Endodermal cell (in vitro differentiated cells): Measurements from ENCODE around the gene KRTAP22-1. TPM values are rescaled to one million over a fixed set of nuclear protein-coding genes. Genes with fewer than 3 reads are reported as not detected.

Experiments used
- DNase-seq: peaks from one replicate; pipeline ENCODE4 v3.0.0-alpha.2; 2017
- H3K27ac ChIP-seq: 2 replicates; pipeline ENCODE4 v1.5.1; 2013; ENCODE audit warnings: mild to moderate bottlenecking, low read depth, low read length, moderate library complexity
- H3K27me3 ChIP-seq: 2 replicates; pipeline ENCODE4 v1.6.1; 2013; ENCODE audit warnings: mild to moderate bottlenecking, low read length, moderate library complexity; ENCODE audit not compliant: insufficient read depth, control insufficient read depth, poor library complexity, severe bottlenecking
- H3K36me3 ChIP-seq: 2 replicates; pipeline ENCODE4 v1.7.0; 2013; ENCODE audit warnings: mild to moderate bottlenecking, low read length, moderate library complexity; ENCODE audit not compliant: control insufficient read depth, insufficient read depth
- H3K4me1 ChIP-seq: one replicate; pipeline ENCODE4 v1.7.0; 2013; ENCODE audit warnings: low read length; ENCODE audit not compliant: control insufficient read depth, insufficient read depth
- H3K4me3 ChIP-seq: 2 replicates; pipeline ENCODE4 v1.5.1; 2013; ENCODE audit warnings: mild to moderate bottlenecking, low read length, moderate library complexity
- H3K9ac ChIP-seq: 2 replicates; pipeline ENCODE4 v1.6.1; 2013; ENCODE audit warnings: mild to moderate bottlenecking, low read length, moderate library complexity; ENCODE audit not compliant: poor library complexity, severe bottlenecking; ENCODE audit errors: extremely low read depth
- H3K9me3 ChIP-seq: 2 replicates; pipeline ENCODE4 v1.6.1; 2013; ENCODE audit warnings: mild to moderate bottlenecking, low read length, moderate library complexity; ENCODE audit not compliant: control insufficient read depth
- H3K27ac Mint-ChIP-seq: 2 replicates; pipeline ENCODE4 v1.8.0; 2020; ENCODE audit warnings: mixed read lengths
- H3K27me3 Mint-ChIP-seq: 2 replicates; pipeline ENCODE4 v1.8.0; 2021; ENCODE audit warnings: mild to moderate bottlenecking, mixed read lengths; ENCODE audit not compliant: insufficient read depth
- H3K36me3 Mint-ChIP-seq: 2 replicates; pipeline ENCODE4 v1.8.0; 2020; ENCODE audit warnings: low read depth, mixed read lengths
- H3K4me1 Mint-ChIP-seq: 2 replicates; pipeline ENCODE4 v1.8.0; 2020; ENCODE audit warnings: mixed read lengths
- H3K4me3 Mint-ChIP-seq: 2 replicates; pipeline ENCODE4 v1.8.0; 2020; ENCODE audit warnings: mild to moderate bottlenecking, moderate library complexity, mixed read lengths
- H3K9me3 Mint-ChIP-seq: 2 replicates; pipeline ENCODE4 v1.8.0; 2020; ENCODE audit warnings: mild to moderate bottlenecking, mixed read lengths
- WGBS, 2 experiments: methylation state at CpG; one replicate each; pipeline versions ENCODE4 v1.1.5 to v1.1.7; 2013; ENCODE audit warnings: missing lambda C conversion rate in 2 of 2, mixed read lengths in 1 of 2; ENCODE audit not compliant: insufficient coverage in 1 of 2, insufficient read length in 1 of 2; 5-methylcytosine and 5-hydroxymethylcytosine counted together
- total RNA-seq, 2 donors: library from RNA; stranded (reverse); fragmentation: NEBNext Ultra II Directional in 1 of 2; extraction: Animal tissue kit (Norgen Biotek cat#: 25700) in 1 of 2; gene quantifications; 2 replicates in 1 of 2; 3 replicates in 1 of 2; pipeline ENCODE4 v1.2.1, GENCODE V29; 2021
- TF ChIP-seq, protein P1 (sequence below): fragments of 200-600 bp; sonication (generic); conservative IDR thresholded peaks from 2 replicates; pipeline ENCODE4 v1.5.0; 2021; ENCODE audit warnings: antibody characterized with exemption, mild to moderate bottlenecking

KRTAP22-1 gene
- total RNA-seq, 2 donors from 2014 or later, result not detected

DNA sequence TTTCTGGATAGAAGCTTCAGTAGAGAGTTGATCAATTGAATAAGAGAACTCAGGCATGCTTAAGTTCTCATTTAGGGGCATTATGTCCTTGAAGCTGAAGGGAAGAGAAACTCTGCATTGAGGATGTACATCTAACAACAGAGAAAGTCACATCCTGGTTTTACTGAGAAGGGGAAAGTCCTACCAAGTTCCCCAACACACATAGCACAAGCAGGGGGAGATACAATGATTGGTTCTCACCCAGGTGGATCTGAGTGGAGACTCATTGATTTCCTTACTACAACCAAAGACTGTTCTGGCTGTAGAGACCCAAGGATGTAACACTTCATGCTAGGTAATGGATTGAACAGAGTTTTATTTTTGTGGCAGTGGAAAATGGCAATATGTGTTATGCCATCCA, 14.3 kb downstream of the KRTAP22-1 start:
- TF ChIP-seq, protein P1, sequence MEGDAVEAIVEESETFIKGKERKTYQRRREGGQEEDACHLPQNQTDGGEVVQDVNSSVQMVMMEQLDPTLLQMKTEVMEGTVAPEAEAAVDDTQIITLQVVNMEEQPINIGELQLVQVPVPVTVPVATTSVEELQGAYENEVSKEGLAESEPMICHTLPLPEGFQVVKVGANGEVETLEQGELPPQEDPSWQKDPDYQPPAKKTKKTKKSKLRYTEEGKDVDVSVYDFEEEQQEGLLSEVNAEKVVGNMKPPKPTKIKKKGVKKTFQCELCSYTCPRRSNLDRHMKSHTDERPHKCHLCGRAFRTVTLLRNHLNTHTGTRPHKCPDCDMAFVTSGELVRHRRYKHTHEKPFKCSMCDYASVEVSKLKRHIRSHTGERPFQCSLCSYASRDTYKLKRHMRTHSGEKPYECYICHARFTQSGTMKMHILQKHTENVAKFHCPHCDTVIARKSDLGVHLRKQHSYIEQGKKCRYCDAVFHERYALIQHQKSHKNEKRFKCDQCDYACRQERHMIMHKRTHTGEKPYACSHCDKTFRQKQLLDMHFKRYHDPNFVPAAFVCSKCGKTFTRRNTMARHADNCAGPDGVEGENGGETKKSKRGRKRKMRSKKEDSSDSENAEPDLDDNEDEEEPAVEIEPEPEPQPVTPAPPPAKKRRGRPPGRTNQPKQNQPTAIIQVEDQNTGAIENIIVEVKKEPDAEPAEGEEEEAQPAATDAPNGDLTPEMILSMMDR, result no peak
- Histone ChIP-seq H3K9ac (no peak overlapping the region), H3K36me3 (no peaks in the 10 kb centered on the region), H3K27ac (no peak overlapping the region), H3K9me3 (no peaks in the 10 kb centered on the region), H3K4me1 (no peaks in the 10 kb centered on the region), H3K4me3 (no peak overlapping the region), H3K27me3 (no peaks in the 10 kb centered on the region)
- Mint-ChIP-seq H3K9me3 (peaks cover 37% of the 10 kb centered on the region), H3K27ac (no peak overlapping the region), H3K27me3 (no peaks in the 10 kb centered on the region), H3K36me3 (no peaks in the 10 kb centered on the region), H3K4me1 (no peaks in the 10 kb centered on the region), H3K4me3 (no peak overlapping the region)
- no peak for DNase-seq

DNA sequence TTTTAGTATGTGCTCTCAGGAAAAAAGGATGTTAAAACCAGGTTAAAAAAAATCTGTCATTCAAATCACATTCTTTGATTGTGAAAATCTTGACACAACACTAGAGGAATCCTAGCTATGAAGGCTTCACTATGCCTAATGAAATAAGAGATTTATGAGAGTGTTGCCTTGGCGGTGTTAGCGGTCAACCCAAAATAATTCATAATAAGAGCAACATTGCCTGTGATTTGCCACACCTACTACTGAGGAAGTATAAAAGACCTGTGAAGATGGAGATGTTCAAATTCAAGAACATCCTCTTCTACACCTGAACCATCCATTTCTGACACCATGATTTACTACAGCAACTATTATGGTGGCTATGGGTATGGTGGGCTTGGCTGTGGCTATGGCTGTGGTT, 15.2 kb downstream of the KRTAP22-1 start, which contains the start of gene KRTAP20-1:
KRTAP20-1 (plus strand) TSS at position 301 of the 400 bp plus-strand sequence; CDS start at position 331, 30 bp downstream.
- no peaks in the 10 kb centered on the region for H3K9me3 ChIP-seq
- H3K36me3 Mint-ChIP-seq, result no peaks in the 10 kb centered on the region
- H3K36me3 ChIP-seq, result no peaks in the 10 kb centered on the region
- WGBS, 2 experiments, result 100% methylated on average over 1 of the region's 2 CpGs; no CpG with 5 or more reads in 1 of the 2 experiments
- H3K27ac ChIP-seq, result no peak within 1 kb of the TSS
- no peak within 1 kb of the TSS for H3K27ac Mint-ChIP-seq
- TF ChIP-seq, protein P1, result no peak
- no peaks in the 10 kb centered on the region for H3K27me3 Mint-ChIP-seq
- H3K4me1 ChIP-seq, result no peaks in the 10 kb centered on the region
- H3K27me3 ChIP-seq, result no peaks in the 10 kb centered on the region
- H3K4me3 Mint-ChIP-seq, result no peak within 1 kb of the TSS
- peaks cover 32% of the 10 kb centered on the region for H3K9me3 Mint-ChIP-seq
- H3K9ac ChIP-seq, result no peak within 1 kb of the TSS
- no peak within 1 kb of the TSS for H3K4me3 ChIP-seq
- DNase-seq, result no peak
- no peaks in the 10 kb centered on the region for H3K4me1 Mint-ChIP-seq

DNA sequence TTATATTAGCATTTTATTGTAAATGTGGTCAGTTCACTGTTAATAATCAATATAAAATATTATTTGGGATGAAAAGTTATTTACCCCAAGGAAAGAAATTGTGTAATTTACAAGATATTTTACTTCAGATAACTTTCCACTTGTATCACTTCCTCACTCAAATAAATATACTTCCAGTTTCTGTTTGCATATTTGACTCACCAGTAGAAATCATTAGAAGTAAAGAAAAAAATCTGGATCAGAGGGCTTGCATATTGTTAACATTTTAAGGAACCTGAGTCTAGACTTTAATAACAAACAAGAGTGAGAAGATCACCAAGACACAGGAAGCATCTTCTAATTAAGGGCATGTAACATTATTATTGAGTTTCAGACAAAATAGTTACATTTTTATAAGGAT, 19.2 kb downstream of the KRTAP22-1 start:
- no peak overlapping the region for H3K4me3 Mint-ChIP-seq
- no peak overlapping the region for H3K27ac Mint-ChIP-seq
- no peaks in the 10 kb centered on the region for H3K27me3 Mint-ChIP-seq
- no peak overlapping the region for H3K4me3 ChIP-seq
- TF ChIP-seq, protein P1, result no peak
- no peaks in the 10 kb centered on the region for H3K36me3 ChIP-seq
- H3K9ac ChIP-seq, result no peak overlapping the region
- no peaks in the 10 kb centered on the region for H3K4me1 ChIP-seq
- no peaks in the 10 kb centered on the region for H3K36me3 Mint-ChIP-seq
- no peaks in the 10 kb centered on the region for H3K4me1 Mint-ChIP-seq
- H3K27ac ChIP-seq, result no peak overlapping the region
- no peaks in the 10 kb centered on the region for H3K9me3 ChIP-seq
- peaks cover 36% of the 10 kb centered on the region for H3K9me3 Mint-ChIP-seq
- H3K27me3 ChIP-seq, result no peaks in the 10 kb centered on the region
- no peak for DNase-seq
